ENCODE results near the gene ZNF648.

GRCh38 chr1:182102043-182102416 lies 40.5 kb upstream of the ZNF648 start:
- TF ChIP-seq TAF1 (IDR thresholded peaks at IDR 0.05; ENCODE audit: borderline replicate concordance, low read depth, low read length) (no peak), POLR2A (IDR thresholded peaks at IDR 0.05; ENCODE audit: low read depth, low read length) (no peak)

Measured in GM12892 (cell line).